GM12875 (cell line): ENCODE results near the gene SCTR.

Experiments
- H3K4me3 ChIP-seq: one replicate; pipeline ENCODE4 v1.5.1; 2011; ENCODE audit warnings: low read depth, low read length, control low read depth
- TF ChIP-seq, protein P1 (sequence below): IDR thresholded peaks from 2 replicates; pipeline ENCODE4 v1.5.1; 2011; ENCODE audit warnings: low read depth, mild to moderate bottlenecking, control low read depth, inconsistent platforms, low read length, moderate library complexity, borderline replicate concordance; ENCODE audit not compliant: insufficient read depth

Gene SCTR

GRCh38 chr2:119425119-119425405, 99.2 kb downstream of the SCTR start:
- no peak overlapping the region for H3K4me3 ChIP-seq
- TF ChIP-seq, protein P1, sequence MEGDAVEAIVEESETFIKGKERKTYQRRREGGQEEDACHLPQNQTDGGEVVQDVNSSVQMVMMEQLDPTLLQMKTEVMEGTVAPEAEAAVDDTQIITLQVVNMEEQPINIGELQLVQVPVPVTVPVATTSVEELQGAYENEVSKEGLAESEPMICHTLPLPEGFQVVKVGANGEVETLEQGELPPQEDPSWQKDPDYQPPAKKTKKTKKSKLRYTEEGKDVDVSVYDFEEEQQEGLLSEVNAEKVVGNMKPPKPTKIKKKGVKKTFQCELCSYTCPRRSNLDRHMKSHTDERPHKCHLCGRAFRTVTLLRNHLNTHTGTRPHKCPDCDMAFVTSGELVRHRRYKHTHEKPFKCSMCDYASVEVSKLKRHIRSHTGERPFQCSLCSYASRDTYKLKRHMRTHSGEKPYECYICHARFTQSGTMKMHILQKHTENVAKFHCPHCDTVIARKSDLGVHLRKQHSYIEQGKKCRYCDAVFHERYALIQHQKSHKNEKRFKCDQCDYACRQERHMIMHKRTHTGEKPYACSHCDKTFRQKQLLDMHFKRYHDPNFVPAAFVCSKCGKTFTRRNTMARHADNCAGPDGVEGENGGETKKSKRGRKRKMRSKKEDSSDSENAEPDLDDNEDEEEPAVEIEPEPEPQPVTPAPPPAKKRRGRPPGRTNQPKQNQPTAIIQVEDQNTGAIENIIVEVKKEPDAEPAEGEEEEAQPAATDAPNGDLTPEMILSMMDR = no peak

DNA sequence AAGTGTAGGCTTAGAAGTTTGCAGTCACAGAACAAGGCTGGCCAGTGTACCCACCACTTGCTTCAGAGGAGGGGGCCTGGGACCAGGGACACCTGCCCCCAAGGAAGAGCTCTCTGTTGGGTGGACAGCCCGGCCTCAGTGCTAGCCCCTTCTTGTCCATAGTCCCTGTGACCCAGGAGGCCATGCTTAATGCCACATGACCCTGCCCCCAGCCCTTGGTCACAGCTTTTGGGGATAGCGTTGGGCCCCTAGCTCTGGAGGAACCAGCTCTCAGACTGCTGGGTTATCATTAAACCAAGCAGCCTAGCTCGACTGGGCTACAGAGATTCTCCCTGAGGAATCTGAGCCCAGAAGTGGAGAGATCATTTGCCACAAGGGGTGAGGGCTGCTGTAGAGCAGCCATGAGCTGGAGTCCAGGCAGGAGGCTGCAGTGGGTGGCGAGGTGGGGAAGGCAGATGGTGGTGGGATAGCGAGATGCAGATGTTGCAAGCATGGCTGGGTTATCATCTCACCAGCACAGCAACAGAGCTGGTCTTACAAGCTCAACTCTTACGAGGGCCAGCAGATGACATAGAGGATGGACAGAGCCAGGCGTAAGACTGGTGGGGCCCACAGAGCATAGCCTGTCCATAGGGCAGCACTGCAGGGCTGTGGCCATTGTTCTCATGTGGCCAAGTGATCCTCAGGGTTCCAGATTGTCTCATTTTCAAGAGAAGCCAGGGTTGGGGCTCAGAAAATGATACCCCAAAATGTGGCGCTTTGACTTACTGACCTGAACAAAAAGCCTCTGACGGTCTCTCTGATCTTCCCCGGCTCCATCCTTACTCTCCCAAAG, 99.8 kb downstream of the SCTR start:
- TF ChIP-seq, protein P1 = no peak
- no peak overlapping the region for H3K4me3 ChIP-seq

- no peak overlapping the region for H3K4me3 ChIP-seq
- TF ChIP-seq, protein P1 = no peak
These were observed 100.5 kb downstream of the SCTR start for GRCh38 chr2:119423811-119424210.

- no peak overlapping the region for H3K4me3 ChIP-seq
- TF ChIP-seq, protein P1 = no peak
These were observed 101.2 kb downstream of the SCTR start for GRCh38 chr2:119423108-119423444.

GRCh38 chr2:119422360-119423107, 101.7 kb downstream of the SCTR start:
- TF ChIP-seq, protein P1 = no peak
- no peak overlapping the region for H3K4me3 ChIP-seq

- H3K4me3 ChIP-seq = no peak overlapping the region
- TF ChIP-seq, protein P1 = no peak
These were observed 102.5 kb downstream of the SCTR start for GRCh38 chr2:119421741-119422140.

DNA sequence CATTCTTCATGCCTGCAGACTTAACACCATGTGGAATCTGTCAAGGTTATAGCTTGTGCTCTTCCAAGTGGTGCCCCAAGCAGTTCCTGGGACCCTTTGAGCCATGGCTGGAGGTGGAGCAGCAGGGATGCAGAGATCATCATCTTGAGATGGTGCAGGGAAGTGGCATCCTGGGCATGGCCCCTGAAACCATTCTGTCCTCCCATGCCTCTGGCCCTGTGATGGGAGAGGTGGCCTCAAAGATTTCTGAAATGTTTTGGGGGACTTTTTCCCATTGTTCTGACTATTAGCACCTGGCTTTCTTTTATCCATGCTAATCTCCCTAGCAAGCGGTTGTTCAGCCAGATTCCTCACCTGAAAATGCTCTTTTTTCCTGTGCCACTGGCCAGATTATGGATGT, 103.0 kb downstream of the SCTR start:
- no peak overlapping the region for H3K4me3 ChIP-seq
- TF ChIP-seq, protein P1 = no peak
